GM23338 (cell line): Measurements from ENCODE around the gene TSPYL4. TPM values are rescaled to one million over a fixed set of nuclear protein-coding genes. Genes with fewer than 3 reads are reported as not detected.

ENCODE experiments used
- ATAC-seq: fragments of 200-7000 bp; cut with Tn5 transposase; 3 replicates; pipeline ENCODE4 v1.9.1; 2020
- DNase-seq: peaks from one replicate; pipeline ENCODE4 v3.0.0-alpha.2; 2015; ENCODE audit warnings: low spot score
- H2AFZ ChIP-seq: fragments of 200-600 bp; sonication (generic); 2 replicates; pipeline ENCODE4 v1.8.0; 2016; ENCODE audit warnings: antibody characterized with exemption, mild to moderate bottlenecking, moderate library complexity
- H3F3A ChIP-seq: fragments of 200-600 bp; sonication (generic); replicated peaks from 2 replicates; pipeline ENCODE4 v1.8.0; 2017; ENCODE audit warnings: antibody characterized with exemption, mixed run types, low read depth
- H3K27ac ChIP-seq: fragments of 200-600 bp; sonication (generic); 2 replicates; pipeline ENCODE4 v1.6.1; 2016; ENCODE audit warnings: low read depth
- H3K27me3 ChIP-seq: fragments of 200-600 bp; sonication (generic); 2 replicates; pipeline ENCODE4 v1.8.0; 2016; ENCODE audit warnings: mild to moderate bottlenecking, mixed run types, moderate library complexity; ENCODE audit not compliant: insufficient read depth
- H3K36me3 ChIP-seq: fragments of 200-600 bp; sonication (generic); 2 replicates; pipeline ENCODE4 v1.8.0; 2016; ENCODE audit warnings: mild to moderate bottlenecking; ENCODE audit not compliant: insufficient read depth
- H3K4me1 ChIP-seq: fragments of 200-600 bp; sonication (generic); 2 replicates; pipeline ENCODE4 v1.8.0; 2016; ENCODE audit warnings: mild to moderate bottlenecking, moderate library complexity; ENCODE audit not compliant: insufficient read depth
- H3K4me2 ChIP-seq: fragments of 200-600 bp; sonication (generic); 2 replicates; pipeline ENCODE4 v1.7.1; 2017; ENCODE audit warnings: mixed run types
- H3K4me3 ChIP-seq: fragments of 200-600 bp; sonication (generic); 2 replicates; pipeline ENCODE4 v1.6.1; 2016; ENCODE audit warnings: mixed run types
- H3K79me2 ChIP-seq: fragments of 200-600 bp; sonication (generic); replicated peaks from 2 replicates; pipeline ENCODE4 v1.8.0; 2017; ENCODE audit warnings: mild to moderate bottlenecking; ENCODE audit not compliant: insufficient read depth
- H3K9me2 ChIP-seq: fragments of 200-600 bp; sonication (generic); 2 replicates; pipeline ENCODE4 v1.8.0; 2017; ENCODE audit not compliant: insufficient read depth
- H4K20me1 ChIP-seq: fragments of 200-600 bp; sonication (generic); replicated peaks from 2 replicates; pipeline ENCODE4 v1.8.0; 2017; ENCODE audit warnings: mild to moderate bottlenecking; ENCODE audit not compliant: insufficient read depth
- H3K27ac Mint-ChIP-seq: 2 replicates; pipeline ENCODE4 v1.8.0; 2020; ENCODE audit warnings: inconsistent platforms, mild to moderate bottlenecking, moderate library complexity, mixed read lengths
- H3K27me3 Mint-ChIP-seq: 3 replicates; pipeline ENCODE4 v1.8.0; 2022; ENCODE audit warnings: low read depth, mild to moderate bottlenecking, moderate library complexity, mixed read lengths, inconsistent platforms; ENCODE audit not compliant: insufficient read depth, poor library complexity
- H3K36me3 Mint-ChIP-seq: 3 replicates; pipeline ENCODE4 v1.8.0; 2021; ENCODE audit warnings: low read depth, mild to moderate bottlenecking, inconsistent platforms, moderate library complexity, mixed read lengths
- H3K4me1 Mint-ChIP-seq: 3 replicates; pipeline ENCODE4 v1.8.0; 2020; ENCODE audit warnings: mild to moderate bottlenecking, inconsistent platforms, mixed read lengths
- H3K4me3 Mint-ChIP-seq: 3 replicates; pipeline ENCODE4 v1.8.0; 2021; ENCODE audit warnings: moderate library complexity, mild to moderate bottlenecking, inconsistent platforms, mixed read lengths
- H3K9me3 Mint-ChIP-seq: 3 replicates; pipeline ENCODE4 v1.8.0; 2020; ENCODE audit warnings: moderate library complexity, mild to moderate bottlenecking, inconsistent platforms, mixed read lengths
- JUNB ChIP-seq: IDR thresholded peaks from one replicate; pipeline ENCODE4 v1.6.1; 2016; ENCODE audit warnings: antibody characterized with exemption; ENCODE audit not compliant: unreplicated experiment
- STAT1 ChIP-seq: IDR thresholded peaks from one replicate; pipeline ENCODE4 v1.6.1; 2016; ENCODE audit warnings: antibody characterized with exemption; ENCODE audit not compliant: unreplicated experiment
- ZNF331 ChIP-seq: fragments of 250-450 bp; sonication (Bioruptor Pico); IDR thresholded peaks from 2 replicates; pipeline ENCODE4 v1.5.0; 2020; ENCODE audit warnings: low read depth, mild to moderate bottlenecking, moderate library complexity
- polyA plus RNA-seq: library from polyadenylated mRNA; unstranded; fragments of >200 nt; fragmentation: Nextera tagmentation; extraction: Ambion mirVana; gene quantifications from 2 replicates; pipeline ENCODE4 v1.2.1, GENCODE V29; 2016
- total RNA-seq: library from RNA; depleted of rRNA; stranded (reverse); fragments of >200 nt; shearing (Covaris generic); gene quantifications from 2 replicates; pipeline ENCODE4 v1.2.3, GENCODE V29; 2014
- TF ChIP-seq, protein P1 (sequence below): fragments of 250-450 bp; sonication (Bioruptor Pico); IDR thresholded peaks from 2 replicates; pipeline ENCODE4 v1.5.0; 2020; ENCODE audit warnings: mild to moderate bottlenecking, moderate library complexity

Gene TSPYL4
- total and polyA plus RNA-seq, 2 experiments from 2014 or later, result 13.2 to 19.8 TPM

DNA sequence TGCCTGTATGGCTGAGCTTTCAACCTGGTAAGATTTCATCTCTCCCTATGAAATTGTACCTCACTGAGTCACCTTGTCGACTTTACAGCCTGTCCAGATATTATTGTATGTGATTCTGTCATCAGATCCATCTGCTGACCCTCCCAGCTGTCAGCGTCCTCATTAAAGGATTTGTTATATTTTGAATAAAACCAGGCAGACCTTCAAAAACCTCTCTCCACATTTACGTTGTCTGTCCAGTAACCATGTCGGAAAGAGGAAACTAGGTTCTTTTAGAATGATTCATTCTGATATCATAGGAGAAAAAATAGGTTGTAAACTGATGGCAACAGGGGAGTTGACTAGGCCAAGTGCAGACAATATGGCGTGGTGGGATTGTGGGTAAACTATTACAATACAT lies 38.5 kb downstream of the TSPYL4 start:
- H3K79me2 ChIP-seq, result no peaks in the 10 kb centered on the region
- Mint-ChIP-seq H3K9me3 (no peaks in the 10 kb centered on the region), H3K27ac (no peak overlapping the region), H3K36me3 (no peaks in the 10 kb centered on the region), H3K27me3 (no peaks in the 10 kb centered on the region), H3K4me1 (peaks cover 11% of the 10 kb centered on the region; the same call in 2 of the 3 replicates), H3K4me3 (no peak overlapping the region)
- H3K27ac ChIP-seq, result no peak overlapping the region
- no peak overlapping the region for H3K4me3 ChIP-seq
- H2AFZ ChIP-seq, result no peak overlapping the region
- no peaks in the 10 kb centered on the region for H4K20me1 ChIP-seq
- H3K4me1 ChIP-seq, result no peaks in the 10 kb centered on the region
- DNase-seq (no peak), ATAC-seq (no peak)
- H3K9me2 ChIP-seq, result no peaks in the 10 kb centered on the region
- no peak overlapping the region for H3K4me2 ChIP-seq
- no peaks in the 10 kb centered on the region for H3F3A ChIP-seq
- H3K27me3 ChIP-seq, result no peaks in the 10 kb centered on the region
- TF ChIP-seq STAT1 (no peak), ZNF331 (CRISPR knock-in tag) (no peak)
- TF ChIP-seq, protein P1, sequence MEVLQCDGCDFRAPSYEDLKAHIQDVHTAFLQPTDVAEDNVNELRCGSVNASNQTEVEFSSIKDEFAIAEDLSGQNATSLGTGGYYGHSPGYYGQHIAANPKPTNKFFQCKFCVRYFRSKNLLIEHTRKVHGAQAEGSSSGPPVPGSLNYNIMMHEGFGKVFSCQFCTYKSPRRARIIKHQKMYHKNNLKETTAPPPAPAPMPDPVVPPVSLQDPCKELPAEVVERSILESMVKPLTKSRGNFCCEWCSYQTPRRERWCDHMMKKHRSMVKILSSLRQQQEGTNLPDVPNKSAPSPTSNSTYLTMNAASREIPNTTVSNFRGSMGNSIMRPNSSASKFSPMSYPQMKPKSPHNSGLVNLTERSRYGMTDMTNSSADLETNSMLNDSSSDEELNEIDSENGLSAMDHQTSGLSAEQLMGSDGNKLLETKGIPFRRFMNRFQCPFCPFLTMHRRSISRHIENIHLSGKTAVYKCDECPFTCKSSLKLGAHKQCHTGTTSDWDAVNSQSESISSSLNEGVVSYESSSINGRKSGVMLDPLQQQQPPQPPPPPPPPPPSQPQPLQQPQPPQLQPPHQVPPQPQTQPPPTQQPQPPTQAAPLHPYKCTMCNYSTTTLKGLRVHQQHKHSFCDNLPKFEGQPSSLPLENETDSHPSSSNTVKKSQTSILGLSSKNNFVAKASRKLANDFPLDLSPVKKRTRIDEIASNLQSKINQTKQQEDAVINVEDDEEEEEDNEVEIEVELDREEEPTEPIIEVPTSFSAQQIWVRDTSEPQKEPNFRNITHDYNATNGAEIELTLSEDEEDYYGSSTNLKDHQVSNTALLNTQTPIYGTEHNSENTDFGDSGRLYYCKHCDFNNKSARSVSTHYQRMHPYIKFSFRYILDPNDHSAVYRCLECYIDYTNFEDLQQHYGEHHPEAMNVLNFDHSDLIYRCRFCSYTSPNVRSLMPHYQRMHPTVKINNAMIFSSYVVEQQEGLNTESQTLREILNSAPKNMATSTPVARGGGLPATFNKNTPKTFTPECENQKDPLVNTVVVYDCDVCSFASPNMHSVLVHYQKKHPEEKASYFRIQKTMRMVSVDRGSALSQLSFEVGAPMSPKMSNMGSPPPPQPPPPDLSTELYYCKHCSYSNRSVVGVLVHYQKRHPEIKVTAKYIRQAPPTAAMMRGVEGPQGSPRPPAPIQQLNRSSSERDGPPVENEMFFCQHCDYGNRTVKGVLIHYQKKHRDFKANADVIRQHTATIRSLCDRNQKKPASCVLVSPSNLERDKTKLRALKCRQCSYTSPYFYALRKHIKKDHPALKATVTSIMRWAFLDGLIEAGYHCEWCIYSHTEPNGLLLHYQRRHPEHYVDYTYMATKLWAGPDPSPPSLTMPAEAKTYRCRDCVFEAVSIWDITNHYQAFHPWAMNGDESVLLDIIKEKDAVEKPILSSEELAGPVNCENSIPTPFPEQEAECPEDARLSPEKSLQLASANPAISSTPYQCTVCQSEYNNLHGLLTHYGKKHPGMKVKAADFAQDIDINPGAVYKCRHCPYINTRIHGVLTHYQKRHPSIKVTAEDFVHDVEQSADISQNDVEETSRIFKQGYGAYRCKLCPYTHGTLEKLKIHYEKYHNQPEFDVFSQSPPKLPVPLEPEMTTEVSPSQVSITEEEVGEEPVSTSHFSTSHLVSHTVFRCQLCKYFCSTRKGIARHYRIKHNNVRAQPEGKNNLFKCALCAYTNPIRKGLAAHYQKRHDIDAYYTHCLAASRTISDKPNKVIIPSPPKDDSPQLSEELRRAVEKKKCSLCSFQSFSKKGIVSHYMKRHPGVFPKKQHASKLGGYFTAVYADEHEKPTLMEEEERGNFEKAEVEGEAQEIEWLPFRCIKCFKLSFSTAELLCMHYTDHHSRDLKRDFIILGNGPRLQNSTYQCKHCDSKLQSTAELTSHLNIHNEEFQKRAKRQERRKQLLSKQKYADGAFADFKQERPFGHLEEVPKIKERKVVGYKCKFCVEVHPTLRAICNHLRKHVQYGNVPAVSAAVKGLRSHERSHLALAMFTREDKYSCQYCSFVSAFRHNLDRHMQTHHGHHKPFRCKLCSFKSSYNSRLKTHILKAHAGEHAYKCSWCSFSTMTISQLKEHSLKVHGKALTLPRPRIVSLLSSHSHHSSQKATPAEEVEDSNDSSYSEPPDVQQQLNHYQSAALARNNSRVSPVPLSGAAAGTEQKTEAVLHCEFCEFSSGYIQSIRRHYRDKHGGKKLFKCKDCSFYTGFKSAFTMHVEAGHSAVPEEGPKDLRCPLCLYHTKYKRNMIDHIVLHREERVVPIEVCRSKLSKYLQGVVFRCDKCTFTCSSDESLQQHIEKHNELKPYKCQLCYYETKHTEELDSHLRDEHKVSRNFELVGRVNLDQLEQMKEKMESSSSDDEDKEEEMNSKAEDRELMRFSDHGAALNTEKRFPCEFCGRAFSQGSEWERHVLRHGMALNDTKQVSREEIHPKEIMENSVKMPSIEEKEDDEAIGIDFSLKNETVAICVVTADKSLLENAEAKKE (CRISPR knock-in tag), result no peak
- no peaks in the 10 kb centered on the region for H3K36me3 ChIP-seq

DNA sequence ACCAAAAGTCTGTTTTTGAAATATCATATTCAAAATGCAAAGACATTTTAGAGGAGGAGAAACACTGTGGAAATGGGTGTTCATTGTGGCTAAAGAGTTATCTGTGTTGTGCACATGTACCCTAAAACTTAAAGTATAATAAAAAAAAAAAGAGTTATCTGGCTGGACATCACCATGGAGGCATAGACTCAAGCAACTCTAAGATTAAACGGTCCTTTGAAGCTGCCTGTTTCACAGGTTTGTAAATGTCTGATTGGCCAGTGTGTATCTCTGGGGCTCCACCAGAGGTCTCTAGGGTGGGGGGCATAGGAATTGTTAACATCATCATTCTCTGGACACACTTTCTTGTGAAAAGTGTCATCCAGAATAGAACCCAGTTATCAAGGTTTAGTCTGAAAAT lies 39.2 kb downstream of the TSPYL4 start:
- no peak overlapping the region for H2AFZ ChIP-seq
- no peak overlapping the region for H3K27ac ChIP-seq
- Mint-ChIP-seq H3K4me1 (peaks cover 11% of the 10 kb centered on the region; the same call in 2 of the 3 replicates), H3K9me3 (no peaks in the 10 kb centered on the region), H3K36me3 (no peaks in the 10 kb centered on the region), H3K27ac (no peak overlapping the region), H3K4me3 (no peak overlapping the region), H3K27me3 (no peaks in the 10 kb centered on the region)
- DNase-seq, result no peak
- no peaks in the 10 kb centered on the region for H3K9me2 ChIP-seq
- no peak overlapping the region for H3K4me2 ChIP-seq
- H4K20me1 ChIP-seq, result no peaks in the 10 kb centered on the region
- H3K36me3 ChIP-seq, result no peaks in the 10 kb centered on the region
- H3K4me3 ChIP-seq, result no peak overlapping the region
- no peak for TF ChIP-seq STAT1
- no peak for TF ChIP-seq JUNB
- ATAC-seq, result no peak
- no peaks in the 10 kb centered on the region for H3K27me3 ChIP-seq
- no peaks in the 10 kb centered on the region for H3K79me2 ChIP-seq
- H3F3A ChIP-seq, result no peaks in the 10 kb centered on the region
- no peaks in the 10 kb centered on the region for H3K4me1 ChIP-seq
